ENCODE measurements around the gene XRN1. TPM values are rescaled to one million over a fixed set of nuclear protein-coding genes. Genes with fewer than 3 reads are reported as not detected.

The XRN1 gene
- total and polyA plus RNA-seq, 2 donors (not counting 1 experiment from before 2014, with no cell fraction given): 6.3 to 91.8 TPM

DNA sequence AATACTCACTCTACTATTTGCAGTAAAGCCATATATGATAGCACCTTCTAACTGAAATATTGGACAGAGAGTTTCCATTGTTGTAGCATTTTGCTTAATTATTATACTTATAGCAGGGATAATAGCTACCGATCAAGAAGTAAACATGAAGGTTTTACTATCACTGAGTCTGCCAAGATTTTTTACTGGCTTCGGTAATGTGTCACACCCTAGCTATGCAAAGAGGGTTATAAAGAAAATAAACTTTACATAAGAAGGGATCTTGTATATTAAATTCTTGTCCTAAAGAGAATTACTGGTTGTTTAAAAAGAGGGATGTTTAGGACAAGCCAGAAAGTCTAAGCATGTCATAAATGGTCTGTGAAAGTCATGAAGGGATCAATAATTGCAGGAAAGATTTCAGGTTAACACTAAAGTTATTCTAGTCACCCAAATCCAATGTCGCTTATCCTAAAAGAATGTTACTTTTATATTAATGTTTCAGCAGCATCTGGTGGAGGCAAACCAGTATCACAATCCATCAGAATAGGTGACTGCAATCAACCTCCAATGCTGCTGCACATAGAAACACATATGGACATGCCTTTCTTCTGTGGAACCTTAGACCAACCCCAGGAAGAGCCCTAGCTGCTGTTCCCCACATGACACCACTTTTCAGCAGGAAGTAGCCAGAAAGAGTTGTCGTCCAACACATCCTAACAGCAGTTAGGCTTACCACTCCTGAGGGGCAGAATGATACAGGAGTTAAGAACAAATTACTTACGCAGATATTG, 159.8 kb downstream of the XRN1 start:
- POLR2A ChIA-PET: no interaction called here
- no peak overlapping the region for H2AFZ ChIP-seq (ENCODE audit: insufficient read depth, low read depth, low read length, poor library complexity, severe bottlenecking)
- no peak overlapping the region for H3K27ac Mint-ChIP-seq

GRCh38 chr3:142285083-142285517, 162.7 kb downstream of the XRN1 start:
- Histone ChIP-seq H3K36me3 (replicated peaks in 1 of 2; ENCODE audit: control extremely low read depth in 1 of 2, control insufficient read depth in 1 of 2, extremely low read depth in 1 of 2, insufficient read depth in 2 of 2, low read length in 1 of 2) (no peaks in the 10 kb centered on the region), H3K27ac (ENCODE audit: low read length in 2 of 2) (no peak overlapping the region), H4K20me1 (ENCODE audit: control insufficient read depth, insufficient read depth, low read length, poor library complexity, severe bottlenecking) (no peaks in the 10 kb centered on the region), H3K79me2 (ENCODE audit: control insufficient read depth, insufficient read depth, low read length) (no peaks in the 10 kb centered on the region), H3K4me3 (ENCODE audit: control extremely low read depth in 1 of 5, extremely low read depth in 1 of 5, insufficient read depth in 1 of 5, low read depth in 2 of 5, low read length in 4 of 5) (no peak overlapping the region), H3K4me1 (ENCODE audit: control insufficient read depth in 2 of 2, insufficient read depth in 2 of 2, low read length in 2 of 2) (no peaks in the 10 kb centered on the region), H3K9me3 (ENCODE audit: control extremely low read depth in 1 of 3, control insufficient read depth in 2 of 3, insufficient read depth in 1 of 3, low read length in 2 of 3) (peaks cover 2 to 10% (median 10%) of the 10 kb centered on the region in 3 donors), H2AFZ (ENCODE audit: insufficient read depth, low read depth, low read length, poor library complexity, severe bottlenecking) (no peak overlapping the region), H3K9ac (ENCODE audit: low read length) (no peak overlapping the region), H3K27me3 (replicated peaks in 1 of 4; ENCODE audit: control extremely low read depth in 1 of 4, control insufficient read depth in 3 of 4, insufficient read depth in 4 of 4, low read length in 3 of 4) (no peaks in the 10 kb centered on the region), H3K4me2 (replicated peaks; ENCODE audit: low read depth, low read length, poor library complexity, severe bottlenecking) (no peak overlapping the region)
- POLR2A ChIA-PET: no interaction called here
- TF ChIP-seq CTCF (IDR thresholded peaks at IDR 0.05) (no peak), EZH2 (IDR thresholded peaks at IDR 0.05; ENCODE audit: borderline replicate concordance, insufficient read depth, low read depth, low read length, poor library complexity, severe bottlenecking) (no peak)
- Mint-ChIP-seq H3K27me3 (no peaks in the 10 kb centered on the region), H3K27ac (no peak overlapping the region), H3K9me3 (ENCODE audit: insufficient read depth) (peaks cover 5% of the 10 kb centered on the region), H3K4me1 (no peaks in the 10 kb centered on the region), H3K4me3 (no peak overlapping the region)
- WGBS (ENCODE audit: insufficient coverage): 100% methylated on average over 1 of the region's 2 CpGs
- DNase-seq (no peak), ATAC-seq (ENCODE audit: low read depth) (no peak)
- intact Hi-C loops (cut with micrococcal nuclease): no loop called here
- CTCF ChIA-PET: no interaction called here

More for the DNA sequence above, 159.8 kb downstream of the XRN1 start:
- TF ChIP-seq EZH2 (IDR thresholded peaks at IDR 0.05; ENCODE audit: borderline replicate concordance, insufficient read depth, low read depth, low read length, poor library complexity, severe bottlenecking): no peak
- Histone ChIP-seq H3K4me3 (ENCODE audit: control extremely low read depth in 1 of 5, extremely low read depth in 1 of 5, insufficient read depth in 1 of 5, low read depth in 2 of 5, low read length in 4 of 5) (no peak overlapping the region), H3K9ac (ENCODE audit: low read length) (no peak overlapping the region), H3K4me1 (ENCODE audit: control insufficient read depth in 2 of 2, insufficient read depth in 2 of 2, low read length in 2 of 2) (no peaks in the 10 kb centered on the region), H3K27me3 (replicated peaks in 1 of 4; ENCODE audit: control extremely low read depth in 1 of 4, control insufficient read depth in 3 of 4, insufficient read depth in 4 of 4, low read length in 3 of 4) (no peaks in the 10 kb centered on the region), H4K20me1 (ENCODE audit: control insufficient read depth, insufficient read depth, low read length, poor library complexity, severe bottlenecking) (no peaks in the 10 kb centered on the region), H3K4me2 (replicated peaks; ENCODE audit: low read depth, low read length, poor library complexity, severe bottlenecking) (no peak overlapping the region), H3K27ac (ENCODE audit: low read length in 2 of 2) (no peak overlapping the region), H3K9me3 (ENCODE audit: control extremely low read depth in 1 of 3, control insufficient read depth in 2 of 3, insufficient read depth in 1 of 3, low read length in 2 of 3) (peaks cover 2 to 13% (median 10%) of the 10 kb centered on the region in 3 donors), H3K36me3 (replicated peaks in 1 of 2; ENCODE audit: control extremely low read depth in 1 of 2, control insufficient read depth in 1 of 2, extremely low read depth in 1 of 2, insufficient read depth in 2 of 2, low read length in 1 of 2) (no peaks in the 10 kb centered on the region), H3K79me2 (ENCODE audit: control insufficient read depth, insufficient read depth, low read length) (no peaks in the 10 kb centered on the region)
- no CpG with 5 or more reads among the region's 5 CpGs for WGBS (ENCODE audit: insufficient coverage)
- Mint-ChIP-seq H3K4me3 (no peak overlapping the region), H3K4me1 (no peaks in the 10 kb centered on the region), H3K27me3 (no peaks in the 10 kb centered on the region), H3K9me3 (ENCODE audit: insufficient read depth) (peaks cover 5% of the 10 kb centered on the region)
- DNase-seq (no peak), ATAC-seq (ENCODE audit: low read depth) (no peak)
- CTCF ChIA-PET: no interaction called here
- intact Hi-C loops (cut with micrococcal nuclease): no loop called here
